Mesenchymal stem cell (in vitro differentiated cells and primary cell): Measurements from ENCODE around the gene TRAPPC6A. TPM values are rescaled to one million over a fixed set of nuclear protein-coding genes. Genes with fewer than 3 reads are reported as not detected.

Experiments used
- DNase-seq: peaks from one replicate; pipeline ENCODE4 v3.0.0-alpha.2; 2013
- H2AFZ ChIP-seq: one replicate; pipeline ENCODE4 v1.6.1; 2013; ENCODE audit warnings: low read depth, mild to moderate bottlenecking, control low read depth, inconsistent platforms, low read length, moderate library complexity
- H2AK5ac ChIP-seq: 2 replicates; pipeline ENCODE4 v1.6.1; 2013; ENCODE audit warnings: low read length, moderate library complexity, mild to moderate bottlenecking, inconsistent platforms; ENCODE audit not compliant: severe bottlenecking
- H2BK120ac ChIP-seq: one replicate; pipeline ENCODE4 v1.6.1; 2013; ENCODE audit warnings: low read depth, mild to moderate bottlenecking, inconsistent platforms, low read length, moderate library complexity
- H2BK12ac ChIP-seq, 2 experiments: one replicate each; pipeline ENCODE4 v1.6.1; 2013; ENCODE audit warnings: inconsistent platforms in 2 of 2, low read length in 2 of 2, mild to moderate bottlenecking in 2 of 2, moderate library complexity in 2 of 2, control low read depth in 1 of 2
- H2BK15ac ChIP-seq: one replicate; pipeline ENCODE4 v1.6.1; 2013; ENCODE audit warnings: mild to moderate bottlenecking, low read depth, inconsistent platforms; ENCODE audit not compliant: poor library complexity, severe bottlenecking
- H2BK5ac ChIP-seq: 2 replicates; pipeline ENCODE4 v1.6.1; 2013; ENCODE audit warnings: low read depth, mild to moderate bottlenecking, low read length, control low read depth, inconsistent platforms; ENCODE audit not compliant: poor library complexity, severe bottlenecking
- H3K14ac ChIP-seq, 2 experiments: one replicate each; pipeline ENCODE4 v1.6.1; 2013; ENCODE audit warnings: inconsistent platforms in 2 of 2, low read length in 2 of 2, control low read depth in 1 of 2, mild to moderate bottlenecking in 1 of 2, moderate library complexity in 1 of 2
- H3K18ac ChIP-seq, 2 experiments: one replicate each; pipeline ENCODE4 v1.6.1; 2013; ENCODE audit warnings: inconsistent platforms in 2 of 2, low read length in 2 of 2, control low read depth in 1 of 2, low read depth in 1 of 2, mild to moderate bottlenecking in 1 of 2
- H3K23ac ChIP-seq, 2 experiments: one replicate each; pipeline ENCODE4 v1.6.1; 2013; ENCODE audit warnings: inconsistent platforms in 2 of 2, low read length in 2 of 2, mild to moderate bottlenecking in 2 of 2, moderate library complexity in 2 of 2, control low read depth in 1 of 2
- H3K27ac ChIP-seq: 2 replicates; pipeline ENCODE4 v1.5.1; 2013; ENCODE audit warnings: mild to moderate bottlenecking, moderate library complexity, low read length, control low read depth, inconsistent platforms; ENCODE audit not compliant: poor library complexity, severe bottlenecking
- H3K27me3 ChIP-seq, 2 experiments: 2 replicates each; pipeline versions ENCODE4 v1.6.1 to v1.7.0; 2013; ENCODE audit warnings: low read length in 2 of 2, mild to moderate bottlenecking in 2 of 2, moderate library complexity in 2 of 2, control low read depth in 1 of 2, inconsistent platforms in 1 of 2; ENCODE audit not compliant: control insufficient read depth in 1 of 2, insufficient read depth in 1 of 2
- H3K36me3 ChIP-seq, 2 experiments: 2 replicates each; pipeline versions ENCODE4 v1.6.1 to v1.7.0; 2013; ENCODE audit warnings: low read length in 2 of 2, control low read depth in 1 of 2, inconsistent platforms in 1 of 2, low read depth in 1 of 2, mild to moderate bottlenecking in 1 of 2; ENCODE audit not compliant: insufficient read depth in 2 of 2, control insufficient read depth in 1 of 2
- H3K4ac ChIP-seq, 2 experiments: one replicate each; pipeline ENCODE4 v1.6.1; 2013; ENCODE audit warnings: inconsistent platforms in 2 of 2, low read length in 2 of 2, mild to moderate bottlenecking in 2 of 2, moderate library complexity in 2 of 2, control low read depth in 1 of 2, low read depth in 1 of 2
- H3K4me1 ChIP-seq: 2 replicates; pipeline ENCODE4 v1.6.1; 2013; ENCODE audit warnings: low read depth, low read length, control low read depth; ENCODE audit not compliant: control insufficient read depth, insufficient read depth
- H3K4me2 ChIP-seq: 2 replicates; pipeline ENCODE4 v1.6.1; 2013; ENCODE audit warnings: low read length, mild to moderate bottlenecking, inconsistent platforms; ENCODE audit not compliant: poor library complexity, severe bottlenecking
- H3K4me3 ChIP-seq, 2 experiments: 2 replicates each; pipeline versions ENCODE4 v1.5.1 to v1.7.0; 2013; ENCODE audit warnings: low read length in 2 of 2, mild to moderate bottlenecking in 2 of 2, control low read depth in 1 of 2, low read depth in 1 of 2; ENCODE audit not compliant: insufficient read depth in 1 of 2
- H3K79me1 ChIP-seq: replicated peaks from 2 replicates; pipeline ENCODE4 v1.6.1; 2013; ENCODE audit warnings: mild to moderate bottlenecking, control low read depth, low read length, inconsistent platforms; ENCODE audit not compliant: poor library complexity, severe bottlenecking
- H3K9ac ChIP-seq: 2 replicates; pipeline ENCODE4 v1.7.0; 2013; ENCODE audit warnings: mild to moderate bottlenecking, low read length, moderate library complexity
- H3K9me3 ChIP-seq: 2 replicates; pipeline ENCODE4 v1.7.0; 2013; ENCODE audit warnings: mild to moderate bottlenecking, low read length; ENCODE audit not compliant: control insufficient read depth
- H4K8ac ChIP-seq: one replicate; pipeline ENCODE4 v1.6.1; 2013; ENCODE audit warnings: inconsistent platforms, mild to moderate bottlenecking, low read length, moderate library complexity
- H4K91ac ChIP-seq: one replicate; pipeline ENCODE4 v1.6.1; 2013; ENCODE audit warnings: mild to moderate bottlenecking, low read length, inconsistent platforms
- WGBS: methylation state at CpG from one replicate; pipeline ENCODE4 v1.1.7; 2013; ENCODE audit warnings: mixed read lengths; 5-methylcytosine and 5-hydroxymethylcytosine counted together
- polyA plus RNA-seq, 2 experiments: library from polyadenylated mRNA; stranded (reverse); fragments of 200-250 nt; gene quantifications; one replicate each; pipeline ENCODE4 v1.2.3, GENCODE V29; 2013

Gene TRAPPC6A, protein sequence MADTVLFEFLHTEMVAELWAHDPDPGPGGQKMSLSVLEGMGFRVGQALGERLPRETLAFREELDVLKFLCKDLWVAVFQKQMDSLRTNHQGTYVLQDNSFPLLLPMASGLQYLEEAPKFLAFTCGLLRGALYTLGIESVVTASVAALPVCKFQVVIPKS
- 10.9 TPM for polyA plus RNA-seq (2013, experiment 1 of 2)
- polyA plus RNA-seq (2013, experiment 2 of 2), result 10.7 TPM

DNA sequence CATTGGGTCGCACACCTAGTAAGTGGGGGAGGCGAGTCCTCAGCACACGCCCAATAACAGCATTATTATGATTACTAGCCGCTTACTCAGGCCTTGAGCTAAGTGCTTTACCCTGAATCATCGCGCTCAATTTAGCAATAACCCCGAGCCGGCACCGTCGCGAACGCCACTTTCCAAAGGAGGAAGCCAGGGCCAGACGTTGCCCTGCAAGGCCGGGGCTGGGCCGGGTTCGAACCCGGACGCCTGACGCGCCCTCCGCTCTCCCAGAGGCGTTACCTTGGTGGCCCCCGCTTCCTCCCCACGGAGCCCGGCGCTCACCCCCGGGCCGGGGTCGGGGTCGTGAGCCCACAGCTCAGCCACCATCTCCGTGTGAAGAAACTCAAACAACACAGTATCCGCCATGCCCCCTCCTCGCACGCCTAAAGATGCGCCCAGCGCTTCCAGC, at the start of gene TRAPPC6A:
Gene TRAPPC6A (minus strand): TSS at position 421 of the 445 bp plus-strand sequence. CDS start 19 bp downstream, at position 402.
- Histone ChIP-seq H2BK15ac (peak within 1 kb of the TSS; percentile 78), H3K36me3 (peaks cover 3 to 15% of the 10 kb centered on the region in 2 experiments), H3K27ac (peak within 1 kb of the TSS; percentile 92), H2AK5ac (no peak within 1 kb of the TSS), H4K91ac (peak within 1 kb of the TSS; percentile 23), H4K8ac (peak within 1 kb of the TSS; percentile 88), H3K27me3 (no peaks in the 10 kb centered on the region), H2AFZ (peak within 1 kb of the TSS; percentile 79), H3K9me3 (no peaks in the 10 kb centered on the region), H3K79me1 (peaks cover 27% of the 10 kb centered on the region), H2BK12ac (peak within 1 kb of the TSS; percentile 15 to 18), H3K23ac (no peak within 1 kb of the TSS), H3K9ac (peak within 1 kb of the TSS; percentile 98), H3K4me1 (peaks cover 33% of the 10 kb centered on the region), H2BK120ac (no peak within 1 kb of the TSS), H3K14ac (peak within 1 kb of the TSS in 1 of 2 experiments; percentile 86), H3K18ac (peak within 1 kb of the TSS; percentile 40 to 87), H3K4me3 (peak within 1 kb of the TSS; percentile 81 to 99), H3K4ac (peak within 1 kb of the TSS; percentile 75 to 83), H3K4me2 (peak within 1 kb of the TSS; percentile 94), H2BK5ac (no peak within 1 kb of the TSS)
- DNase-seq, result peak; percentile 89
- under 1% methylated on average over 36 of the region's 36 CpGs for WGBS

DNA sequence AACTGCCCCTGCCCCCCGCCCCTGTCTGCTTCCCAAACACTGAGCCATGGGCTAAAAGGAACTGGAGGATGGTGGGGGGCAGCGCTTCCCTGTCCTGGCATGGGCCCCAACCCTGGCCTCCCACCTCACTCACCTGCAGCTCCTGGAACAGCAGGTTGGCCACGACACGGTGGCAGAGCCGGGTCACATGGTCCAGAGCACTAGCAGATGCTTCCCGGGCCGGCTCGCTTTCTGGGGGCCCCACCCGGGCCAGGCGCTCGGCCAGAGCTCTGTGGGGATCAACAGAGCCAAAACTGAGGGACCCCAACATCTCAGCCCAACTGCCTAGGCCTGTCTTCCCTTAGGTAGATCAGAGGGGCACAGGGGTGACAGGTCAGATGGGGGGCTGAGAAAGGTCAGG, 46.6 kb upstream of the TRAPPC6A start:
- no peaks in the 10 kb centered on the region for H3K4me1 ChIP-seq
- 85% methylated on average over 10 of the region's 11 CpGs for WGBS
- H2BK15ac ChIP-seq, result no peak overlapping the region

DNA sequence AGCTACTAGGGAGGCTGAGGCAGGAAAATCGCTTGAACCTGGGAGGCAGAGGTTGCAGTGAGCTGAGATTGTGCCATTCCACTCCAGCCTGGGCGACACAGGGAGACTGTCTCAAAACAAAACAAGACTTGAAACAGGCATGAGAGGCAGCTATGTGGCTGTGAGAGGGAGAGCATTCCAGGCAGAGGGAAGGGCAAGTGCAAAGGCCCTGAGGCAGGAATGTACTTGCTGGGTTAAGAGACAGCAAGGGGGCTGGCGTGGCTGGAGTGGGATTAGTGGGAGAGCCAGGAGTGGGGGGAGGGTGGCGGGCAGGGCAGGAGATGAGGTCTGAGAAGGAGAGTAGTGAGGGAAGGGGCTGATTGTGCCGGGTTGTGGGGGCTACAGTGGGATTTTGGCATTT, 45.8 kb upstream of the TRAPPC6A start:
- whole genome bisulfite sequencing, result 83% methylated on average over 4 of the region's 5 CpGs

More for the DNA sequence above, 46.6 kb upstream of the TRAPPC6A start:
- Histone ChIP-seq H3K18ac (no peak overlapping the region), H2AFZ (no peak overlapping the region), H2AK5ac (no peak overlapping the region), H3K4me3 (no peak overlapping the region), H3K14ac (no peak overlapping the region), H3K79me1 (no peaks in the 10 kb centered on the region), H2BK120ac (no peak overlapping the region), H3K36me3 (no peaks in the 10 kb centered on the region), H2BK12ac (no peak overlapping the region), H3K9me3 (no peaks in the 10 kb centered on the region), H2BK5ac (no peak overlapping the region), H4K8ac (no peak overlapping the region), H3K4me2 (no peak overlapping the region), H3K9ac (no peak overlapping the region), H3K4ac (no peak overlapping the region), H3K23ac (peak overlapping the region in 1 of 2 experiments; percentile 79), H4K91ac (no peak overlapping the region), H3K27me3 (peaks cover 26 to 49% of the 10 kb centered on the region in 2 experiments), H3K27ac (no peak overlapping the region)
- no peak for DNase-seq

DNA sequence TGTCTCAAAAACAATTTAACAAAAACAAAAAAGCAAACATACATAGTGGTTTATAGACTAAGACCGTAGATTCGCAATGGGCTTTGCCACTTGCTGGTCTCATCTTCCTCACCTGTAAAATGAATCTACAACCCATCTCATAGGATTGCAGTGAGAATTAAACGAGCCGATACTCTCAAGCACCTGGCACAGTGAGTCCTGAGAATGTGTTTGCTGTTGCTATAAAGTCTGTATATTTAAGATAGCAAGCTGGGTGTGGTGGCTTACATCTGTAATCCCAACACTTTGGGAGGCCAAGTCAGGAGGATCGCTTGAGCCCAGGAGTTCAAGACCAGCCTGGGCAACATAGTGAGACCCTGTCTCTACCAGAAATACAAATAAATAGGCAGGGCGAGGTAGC, 44.7 kb upstream of the TRAPPC6A start:
- H4K91ac ChIP-seq, result no peak overlapping the region
- no peaks in the 10 kb centered on the region for H3K79me1 ChIP-seq
- H3K9ac ChIP-seq, result no peak overlapping the region
- H3K27me3 ChIP-seq, result peaks cover 40 to 67% of the 10 kb centered on the region in 2 experiments
- no peak for DNase-seq
- no peak overlapping the region for H2BK120ac ChIP-seq
- no peak overlapping the region for H2BK5ac ChIP-seq
- H4K8ac ChIP-seq, result no peak overlapping the region
- peaks cover 2% of the 10 kb centered on the region for H3K4me1 ChIP-seq
- no peak overlapping the region for H2AFZ ChIP-seq
- no peak overlapping the region for H2AK5ac ChIP-seq
- H3K4me2 ChIP-seq, result no peak overlapping the region
- no peaks in the 10 kb centered on the region for H3K9me3 ChIP-seq
- 92% methylated on average over 6 of the region's 6 CpGs for whole genome bisulfite sequencing
- no peak overlapping the region for H3K4me3 ChIP-seq
- no peak overlapping the region for H3K23ac ChIP-seq
- no peak overlapping the region for H3K4ac ChIP-seq
- no peaks in the 10 kb centered on the region for H3K36me3 ChIP-seq
- H2BK12ac ChIP-seq, result no peak overlapping the region
- H3K18ac ChIP-seq, result no peak overlapping the region
- H3K27ac ChIP-seq, result no peak overlapping the region
- H2BK15ac ChIP-seq, result no peak overlapping the region
- H3K14ac ChIP-seq, result no peak overlapping the region

More for the DNA sequence above, 45.8 kb upstream of the TRAPPC6A start:
- no peaks in the 10 kb centered on the region for H3K9me3 ChIP-seq
- no peak overlapping the region for H4K8ac ChIP-seq
- no peak for DNase-seq
- H2AFZ ChIP-seq, result no peak overlapping the region
- peaks cover 29 to 56% of the 10 kb centered on the region in 2 experiments for H3K27me3 ChIP-seq
- H3K14ac ChIP-seq, result no peak overlapping the region
- H2AK5ac ChIP-seq, result no peak overlapping the region
- no peak overlapping the region for H2BK15ac ChIP-seq
- H3K27ac ChIP-seq, result no peak overlapping the region
- H3K4ac ChIP-seq, result no peak overlapping the region
- H2BK120ac ChIP-seq, result no peak overlapping the region
- H4K91ac ChIP-seq, result no peak overlapping the region
- no peak overlapping the region for H3K23ac ChIP-seq
- no peak overlapping the region for H3K9ac ChIP-seq
- H3K4me3 ChIP-seq, result no peak overlapping the region
- H3K18ac ChIP-seq, result no peak overlapping the region
- no peak overlapping the region for H2BK12ac ChIP-seq
- no peaks in the 10 kb centered on the region for H3K4me1 ChIP-seq
- H3K4me2 ChIP-seq, result no peak overlapping the region
- no peak overlapping the region for H2BK5ac ChIP-seq
- H3K36me3 ChIP-seq, result no peaks in the 10 kb centered on the region
- H3K79me1 ChIP-seq, result no peaks in the 10 kb centered on the region
